ENCODE measurements around the gene SHROOM3. TPM values are rescaled to one million over a fixed set of nuclear protein-coding genes. Genes with fewer than 3 reads are reported as not detected.

Gene SHROOM3
- total RNA-seq, 4 donors from 2014 or later: 20.3 to 50.9 (median 34.9) TPM

DNA sequence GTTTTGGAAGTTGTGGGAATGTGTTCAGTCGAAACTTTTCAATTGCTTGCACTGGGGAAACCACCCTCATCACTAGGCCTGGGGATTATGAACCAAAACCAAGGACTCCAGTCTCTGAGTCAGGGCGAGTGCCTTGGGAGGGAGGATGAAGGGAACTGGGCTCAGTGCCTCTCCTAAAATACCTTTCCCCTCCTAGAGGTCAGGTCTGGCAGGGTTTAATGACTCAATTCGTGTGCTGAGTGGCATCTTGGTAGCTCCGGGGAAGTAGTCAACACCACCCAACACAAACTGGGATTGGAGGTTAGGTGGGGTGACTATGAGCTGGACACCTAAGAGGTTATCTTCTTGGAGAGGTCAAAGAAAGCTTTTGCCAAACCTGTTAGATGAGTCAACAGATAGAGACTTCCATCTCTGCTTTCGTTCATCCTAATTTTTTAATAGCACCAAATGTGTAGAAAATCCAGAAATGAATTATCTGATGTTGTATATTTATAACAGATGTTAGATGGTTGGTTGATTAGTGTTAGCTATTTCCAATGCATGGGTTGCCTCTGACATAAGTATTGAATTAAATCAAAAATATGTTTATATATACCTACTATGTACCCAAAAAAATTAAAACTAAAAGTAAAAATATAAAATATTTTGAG lies 202.8 kb downstream of the SHROOM3 start:
- Histone ChIP-seq H3K27me3 (no peaks in the 10 kb centered on the region), H3K9me3 (no peaks in the 10 kb centered on the region), H3K4me1 (peaks cover 0 to 57% (median 6%) of the 10 kb centered on the region in 3 donors), H3K36me3 (no peaks in the 10 kb centered on the region), H3K27ac (peak overlapping the region in 3 of 4 donors; percentile 54 to 72 (median 59)), H3K4me3 (no peak overlapping the region)
- WGBS, 2 donors: 38 to 41% methylated on average over 5 of the region's 5 CpGs
- no peak for TF ChIP-seq POLR2A (IDR thresholded peaks at IDR 0.05)
- TF ChIP-seq, protein P1, sequence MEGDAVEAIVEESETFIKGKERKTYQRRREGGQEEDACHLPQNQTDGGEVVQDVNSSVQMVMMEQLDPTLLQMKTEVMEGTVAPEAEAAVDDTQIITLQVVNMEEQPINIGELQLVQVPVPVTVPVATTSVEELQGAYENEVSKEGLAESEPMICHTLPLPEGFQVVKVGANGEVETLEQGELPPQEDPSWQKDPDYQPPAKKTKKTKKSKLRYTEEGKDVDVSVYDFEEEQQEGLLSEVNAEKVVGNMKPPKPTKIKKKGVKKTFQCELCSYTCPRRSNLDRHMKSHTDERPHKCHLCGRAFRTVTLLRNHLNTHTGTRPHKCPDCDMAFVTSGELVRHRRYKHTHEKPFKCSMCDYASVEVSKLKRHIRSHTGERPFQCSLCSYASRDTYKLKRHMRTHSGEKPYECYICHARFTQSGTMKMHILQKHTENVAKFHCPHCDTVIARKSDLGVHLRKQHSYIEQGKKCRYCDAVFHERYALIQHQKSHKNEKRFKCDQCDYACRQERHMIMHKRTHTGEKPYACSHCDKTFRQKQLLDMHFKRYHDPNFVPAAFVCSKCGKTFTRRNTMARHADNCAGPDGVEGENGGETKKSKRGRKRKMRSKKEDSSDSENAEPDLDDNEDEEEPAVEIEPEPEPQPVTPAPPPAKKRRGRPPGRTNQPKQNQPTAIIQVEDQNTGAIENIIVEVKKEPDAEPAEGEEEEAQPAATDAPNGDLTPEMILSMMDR (IDR thresholded peaks at IDR 0.05): no peak
- intact Hi-C loops (cut with DNase I): no loop called here
- no peak for DNase-seq

GRCh38 chr4:76639288-76639687 lies 204.3 kb downstream of the SHROOM3 start:
- intact Hi-C loops (cut with DNase I): no loop called here
- TF ChIP-seq, protein P1 (IDR thresholded peaks at IDR 0.05): no peak
- no peak for TF ChIP-seq POLR2A (IDR thresholded peaks at IDR 0.05)
- peak overlapping the region; percentile 9 to 65 (median 38) for H3K27ac ChIP-seq
- no peak for DNase-seq
- peak overlapping the region in 3 of 4 donors; percentile 13 to 37 (median 27) for H3K4me3 ChIP-seq
- no peaks in the 10 kb centered on the region for H3K36me3 ChIP-seq
- peaks cover 0 to 51% (median 3%) of the 10 kb centered on the region in 3 donors for H3K4me1 ChIP-seq
- WGBS, 2 donors: 19 to 49% methylated on average over 2 to 4 of the region's 4 CpGs
- no peaks in the 10 kb centered on the region for H3K9me3 ChIP-seq
- no peaks in the 10 kb centered on the region for H3K27me3 ChIP-seq

GRCh38 chr4:76640353-76640910 lies 205.4 kb downstream of the SHROOM3 start:
- H3K4me3 ChIP-seq: peak overlapping the region in 3 of 4 donors; percentile 13 to 37 (median 27)
- WGBS, 2 donors: 35 to 60% methylated on average over 6 of the region's 6 CpGs
- peak overlapping the region in 3 of 4 donors; percentile 40 to 65 (median 54) for H3K27ac ChIP-seq
- no peaks in the 10 kb centered on the region for H3K36me3 ChIP-seq
- peaks cover 0 to 42% (median 3%) of the 10 kb centered on the region in 3 donors for H3K4me1 ChIP-seq
- DNase-seq: no peak
- H3K27me3 ChIP-seq: no peaks in the 10 kb centered on the region
- H3K9me3 ChIP-seq: no peaks in the 10 kb centered on the region
- no peak for TF ChIP-seq POLR2A (IDR thresholded peaks at IDR 0.05)
- TF ChIP-seq, protein P1 (IDR thresholded peaks at IDR 0.05): peak in 1 of 6 experiments; percentile 24
- intact Hi-C loops (cut with DNase I): no loop called here

DNA sequence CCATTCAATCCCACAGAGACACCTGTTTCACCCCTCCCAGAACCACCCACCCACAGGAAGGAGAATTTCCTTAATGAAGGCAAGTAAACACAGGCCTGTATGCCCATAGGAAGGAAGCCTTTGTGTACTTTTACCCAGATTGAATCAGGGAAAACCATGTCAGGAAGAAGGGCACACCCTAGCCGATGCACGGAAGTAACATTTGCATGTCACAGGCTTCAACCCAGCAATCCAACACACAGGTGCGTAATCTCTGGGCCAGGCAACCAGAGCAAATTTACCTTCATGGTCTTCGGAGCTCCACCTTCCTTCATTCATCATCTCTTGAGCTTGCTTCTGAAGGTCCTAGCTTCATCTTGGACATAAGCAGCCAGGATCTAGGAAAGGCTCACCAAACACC lies 206.3 kb downstream of the SHROOM3 start:
- WGBS, 2 donors: 32 to 76% methylated on average over 3 to 4 of the region's 4 CpGs
- H3K36me3 ChIP-seq: no peaks in the 10 kb centered on the region

More for the DNA sequence above, 206.3 kb downstream of the SHROOM3 start:
- peak overlapping the region in 3 of 4 donors; percentile 0 to 65 (median 40) for H3K27ac ChIP-seq
- peak overlapping the region in 2 of 4 donors; percentile 27 to 37 for H3K4me3 ChIP-seq
- intact Hi-C loops (cut with DNase I): no loop called here
- TF ChIP-seq, protein P1 (IDR thresholded peaks at IDR 0.05): no peak
- no peak for TF ChIP-seq POLR2A (IDR thresholded peaks at IDR 0.05)
- DNase-seq: no peak
- H3K27me3 ChIP-seq: no peaks in the 10 kb centered on the region
- peaks cover 0 to 42% (median 3%) of the 10 kb centered on the region in 3 donors for H3K4me1 ChIP-seq
- no peaks in the 10 kb centered on the region for H3K9me3 ChIP-seq
